Measurements from ENCODE around the gene GOLIM4.

The GOLIM4 gene

DNA sequence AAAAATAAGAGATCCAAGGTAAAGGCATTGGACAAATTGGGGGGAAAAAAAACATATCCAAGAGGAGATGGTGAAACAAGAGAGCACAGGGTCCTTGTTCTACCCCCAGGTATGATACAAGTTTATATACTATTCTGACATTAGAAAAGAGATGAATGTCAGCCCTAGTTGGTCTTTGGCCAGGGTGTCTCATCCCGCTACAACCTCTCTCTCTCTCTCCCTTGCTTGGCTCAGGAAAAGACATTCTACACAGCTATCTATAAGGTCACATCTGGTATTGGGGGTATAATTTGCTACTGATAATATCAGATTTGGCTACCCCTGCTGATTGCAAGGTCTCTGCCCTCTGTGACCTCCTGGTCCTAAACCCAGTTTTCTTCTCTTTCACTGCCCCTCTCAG, 117.2 kb downstream of the GOLIM4 start:
- no peak for DNase-seq

DNA sequence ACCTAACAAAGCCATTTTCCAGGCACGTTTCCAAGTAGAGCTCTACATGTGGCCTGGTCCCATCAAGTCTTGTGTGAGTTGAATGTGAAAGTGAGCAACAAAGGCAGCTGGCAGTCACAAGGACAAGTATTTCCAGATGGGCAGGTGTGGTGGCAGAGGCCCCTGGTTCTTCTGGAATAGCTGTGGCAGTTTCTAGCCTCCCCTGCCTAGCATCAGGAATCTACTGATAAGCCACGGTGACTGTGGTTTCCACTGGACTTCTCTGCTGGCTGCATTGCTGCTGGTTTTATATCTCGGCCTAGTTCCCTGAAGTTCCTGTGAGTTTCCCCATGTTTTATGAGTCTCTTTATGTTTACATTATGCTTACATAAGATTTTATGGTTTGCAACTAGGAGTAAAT, 117.7 kb downstream of the GOLIM4 start:
- DNase-seq = no peak

DNA sequence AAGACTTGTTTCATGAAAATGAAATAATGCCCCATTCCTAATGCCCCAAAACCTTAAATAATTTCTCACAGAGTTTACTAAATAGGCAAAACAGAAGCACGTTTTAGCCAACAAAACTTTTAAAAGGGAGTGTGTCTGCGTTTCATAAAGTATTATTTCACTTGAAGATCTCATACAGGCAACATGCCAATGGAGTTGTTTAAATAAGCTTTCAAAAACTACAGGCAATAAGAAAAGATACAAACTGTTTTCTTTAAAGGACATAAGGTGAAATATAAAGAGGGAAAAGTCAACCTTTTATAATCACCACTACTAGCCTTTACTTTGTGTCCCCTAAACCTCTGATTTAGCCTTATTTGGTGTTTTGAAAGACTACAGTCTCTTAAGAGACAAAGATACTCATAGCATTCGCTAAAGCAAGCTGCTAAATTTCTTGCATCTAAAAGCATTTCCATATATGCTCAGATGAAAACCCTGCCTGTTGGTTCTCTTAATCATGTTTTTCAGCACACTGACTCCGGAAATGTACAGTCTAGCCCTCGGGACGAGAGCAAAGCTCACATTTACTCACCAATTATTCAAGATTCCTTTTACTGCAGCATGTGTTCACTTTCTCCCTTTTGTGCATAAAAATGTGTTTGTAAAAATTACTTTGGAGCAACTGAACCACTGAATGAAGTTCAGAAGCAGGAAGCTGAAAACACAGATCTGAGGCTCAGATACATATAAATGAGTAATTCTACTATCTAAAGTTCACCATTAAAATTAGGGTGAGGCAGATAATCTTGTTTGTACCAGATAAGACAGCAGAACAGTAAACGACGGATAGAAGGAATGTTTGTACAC, 119.0 kb downstream of the GOLIM4 start:
- DNase-seq = no peak

DNA sequence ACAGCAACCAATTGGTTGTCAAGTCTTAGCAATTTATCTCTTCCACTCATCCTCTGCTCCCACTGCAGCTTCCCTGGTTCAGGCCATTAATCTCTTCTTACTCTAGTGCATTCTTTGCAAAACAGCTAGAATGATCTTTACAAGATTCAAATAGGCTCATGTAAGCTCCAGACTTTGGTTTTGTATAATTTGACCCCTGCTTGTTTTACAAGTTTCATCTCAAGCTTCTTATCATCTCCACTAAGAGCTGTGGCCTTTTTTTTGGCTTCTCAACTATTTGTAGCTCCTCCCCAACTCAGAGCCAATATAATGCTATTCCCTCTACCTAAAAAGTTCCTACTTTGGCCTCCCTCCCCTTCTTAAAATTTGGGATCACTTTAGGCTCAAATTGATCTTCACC, 121.8 kb downstream of the GOLIM4 start:
- DNase-seq = no peak

DNA sequence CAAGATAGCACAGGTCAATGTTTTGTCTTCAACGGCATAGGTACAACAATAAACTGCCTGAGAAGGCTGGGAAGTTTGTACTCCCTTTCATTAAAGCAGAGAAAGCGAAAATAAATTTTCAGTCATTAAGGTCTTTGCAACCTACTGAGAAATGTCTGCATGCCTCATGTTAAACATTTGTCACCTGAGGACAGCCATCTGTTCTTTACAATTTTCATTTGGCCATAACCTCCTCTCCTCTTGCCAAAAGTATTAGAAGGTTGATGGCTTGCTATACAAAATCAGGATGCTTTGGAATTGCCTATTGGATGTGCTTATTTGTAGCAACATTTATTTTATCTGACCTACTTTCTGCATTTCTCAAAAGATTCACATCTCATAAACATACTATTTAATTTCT, 122.7 kb downstream of the GOLIM4 start:
- no peak for DNase-seq

DNA sequence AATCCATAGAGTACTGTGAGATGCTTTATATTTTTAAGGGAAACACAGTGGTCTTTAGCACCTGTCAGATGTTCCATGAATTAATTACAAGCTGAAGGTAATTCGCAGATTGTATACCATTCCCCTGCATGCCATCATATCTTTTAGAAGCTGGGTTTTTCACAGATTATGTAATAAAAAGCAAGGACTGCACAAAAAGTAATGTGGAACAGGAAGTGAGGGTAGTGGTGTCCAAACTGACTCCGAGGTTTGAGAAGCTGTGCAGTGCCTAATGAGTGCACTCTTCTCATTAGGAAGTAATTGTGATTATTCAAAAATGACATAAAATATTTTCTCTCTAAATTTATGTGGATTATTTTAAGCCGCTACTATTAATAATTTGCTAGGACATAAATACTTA, 123.2 kb downstream of the GOLIM4 start:
- DNase-seq = no peak

DNA sequence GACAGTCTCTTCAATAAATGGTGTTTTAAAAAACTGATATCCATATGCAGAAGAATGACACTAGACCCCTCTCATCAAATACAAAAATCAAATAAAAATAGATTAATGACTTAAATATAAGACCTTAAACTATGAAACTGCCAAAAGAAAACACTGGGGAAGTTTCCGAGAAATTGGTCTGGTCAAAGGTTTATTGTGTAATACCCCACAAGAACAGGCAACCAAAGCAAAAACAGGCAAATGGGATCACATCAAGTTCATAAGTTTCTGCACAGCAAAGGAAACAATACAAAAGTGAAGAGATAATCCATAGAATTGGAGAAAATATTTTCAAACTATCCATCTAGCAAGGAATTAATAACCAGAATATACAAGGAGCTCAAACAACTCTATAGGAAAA, 126.2 kb downstream of the GOLIM4 start:
- no peak for DNase-seq

DNA sequence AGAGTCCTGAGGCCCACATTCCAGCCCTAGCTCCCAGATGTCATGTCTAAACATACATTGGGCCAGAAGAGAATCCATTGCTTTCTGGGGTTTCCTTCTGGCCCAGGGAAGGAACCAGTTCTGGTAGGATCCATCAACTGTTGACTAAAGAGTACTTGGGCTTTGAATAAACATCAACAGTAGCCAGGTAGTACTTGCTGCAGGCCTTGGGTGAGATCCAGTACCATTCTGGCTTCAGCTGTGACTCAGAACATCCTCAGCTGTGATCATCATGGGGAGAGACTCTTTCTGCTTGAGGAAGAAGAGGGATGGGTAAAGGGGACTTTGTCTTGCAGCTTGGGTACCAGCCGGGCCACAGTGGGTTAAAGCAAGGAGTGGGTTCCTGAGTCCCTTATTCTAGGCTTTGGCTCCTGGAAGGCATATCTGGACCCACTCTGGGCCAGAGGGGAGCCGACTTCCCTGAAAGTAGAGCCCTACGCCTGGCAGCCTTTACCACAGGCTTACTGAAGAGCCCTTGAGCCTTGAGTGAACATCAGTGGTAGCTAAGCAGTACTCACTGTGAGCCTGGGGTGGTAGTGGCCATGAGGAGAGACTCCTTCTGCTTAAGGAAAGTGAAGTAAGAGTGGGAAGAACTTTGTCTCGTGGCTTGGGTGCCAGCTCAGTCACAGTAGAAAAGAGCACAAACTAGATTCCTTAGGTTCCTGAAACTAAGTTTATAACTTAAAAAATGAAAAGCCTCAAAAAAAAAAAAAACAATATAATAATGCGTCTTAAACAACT, 128.3 kb downstream of the GOLIM4 start:
- DNase-seq = no peak

All from stimulated activated CD4-positive, alpha-beta T cell treated with anti-CD3 and anti-CD28 coated beads, Interleukin-4, amount 100 ng/mL, for 4 hours (primary cell).